Astrocyte (in vitro differentiated cells and primary cell): ENCODE results near the gene ZMYND15.

Experiments used
- EZH2 ChIP-seq: IDR thresholded peaks from 2 replicates; pipeline ENCODE4 v1.6.1; 2012; ENCODE audit warnings: mild to moderate bottlenecking, low read length, inconsistent platforms; ENCODE audit not compliant: insufficient read depth
- TF ChIP-seq, protein P1 (sequence below): IDR thresholded peaks from 2 replicates; pipeline ENCODE4 v1.5.1; 2011; ENCODE audit warnings: low read depth, mild to moderate bottlenecking, inconsistent platforms, low read length, moderate library complexity; ENCODE audit not compliant: insufficient read depth

DNA sequence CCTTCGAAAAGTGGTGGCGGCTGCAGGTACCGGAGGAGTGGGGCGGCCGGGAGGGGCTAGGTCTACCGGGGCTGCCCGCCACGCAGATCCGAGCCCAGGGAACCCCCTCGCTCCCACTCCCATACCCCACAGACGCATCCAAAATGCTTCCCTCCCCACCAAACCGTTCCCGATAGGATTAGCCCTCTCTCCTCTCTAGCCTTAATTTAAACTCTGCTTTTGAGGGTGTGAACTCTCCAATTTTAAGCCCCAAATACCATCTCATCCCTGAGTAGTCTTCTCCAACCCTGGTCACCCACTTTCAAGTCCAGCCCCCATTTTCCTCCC is 355 bp downstream of the ZMYND15 start:
- TF ChIP-seq EZH2: no peak
- TF ChIP-seq, protein P1, sequence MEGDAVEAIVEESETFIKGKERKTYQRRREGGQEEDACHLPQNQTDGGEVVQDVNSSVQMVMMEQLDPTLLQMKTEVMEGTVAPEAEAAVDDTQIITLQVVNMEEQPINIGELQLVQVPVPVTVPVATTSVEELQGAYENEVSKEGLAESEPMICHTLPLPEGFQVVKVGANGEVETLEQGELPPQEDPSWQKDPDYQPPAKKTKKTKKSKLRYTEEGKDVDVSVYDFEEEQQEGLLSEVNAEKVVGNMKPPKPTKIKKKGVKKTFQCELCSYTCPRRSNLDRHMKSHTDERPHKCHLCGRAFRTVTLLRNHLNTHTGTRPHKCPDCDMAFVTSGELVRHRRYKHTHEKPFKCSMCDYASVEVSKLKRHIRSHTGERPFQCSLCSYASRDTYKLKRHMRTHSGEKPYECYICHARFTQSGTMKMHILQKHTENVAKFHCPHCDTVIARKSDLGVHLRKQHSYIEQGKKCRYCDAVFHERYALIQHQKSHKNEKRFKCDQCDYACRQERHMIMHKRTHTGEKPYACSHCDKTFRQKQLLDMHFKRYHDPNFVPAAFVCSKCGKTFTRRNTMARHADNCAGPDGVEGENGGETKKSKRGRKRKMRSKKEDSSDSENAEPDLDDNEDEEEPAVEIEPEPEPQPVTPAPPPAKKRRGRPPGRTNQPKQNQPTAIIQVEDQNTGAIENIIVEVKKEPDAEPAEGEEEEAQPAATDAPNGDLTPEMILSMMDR: no peak
